HL-60 (cell line): Measurements from ENCODE around the gene OBP2A.

Source experiments
- DNase-seq, 2 experiments: peaks; one replicate each; pipeline ENCODE4 v3.0.0-alpha.2; 2010 to 2020; ENCODE audit warnings: low read depth in 1 of 2, low spot score in 1 of 2
- H3K27ac ChIP-seq: fragments of 250-450 bp; sonication (Bioruptor Pico); replicated peaks from 2 replicates; pipeline ENCODE4 v1.5.1; 2020; ENCODE audit warnings: mild to moderate bottlenecking, moderate library complexity
- H3K27me3 ChIP-seq: fragments of 250-450 bp; sonication (Bioruptor Pico); 2 replicates; pipeline ENCODE4 v1.5.1; 2021; ENCODE audit warnings: mild to moderate bottlenecking, moderate library complexity; ENCODE audit not compliant: insufficient read depth, poor library complexity, severe bottlenecking
- H3K4me3 ChIP-seq: replicated peaks from 2 replicates; pipeline ENCODE4 v1.5.1; 2011; ENCODE audit warnings: mild to moderate bottlenecking, control low read depth, low read length; ENCODE audit not compliant: insufficient read depth
- CTCF ChIP-seq: IDR thresholded peaks from one replicate; pipeline ENCODE4 v1.5.1; 2011; ENCODE audit warnings: low read length, control low read depth, inconsistent platforms; ENCODE audit not compliant: insufficient read depth
- GABPA ChIP-seq: IDR thresholded peaks from 2 replicates; pipeline ENCODE4 v1.6.1; 2012; ENCODE audit warnings: low read depth
- POLR2AphosphoS5 ChIP-seq: IDR thresholded peaks from 2 replicates; pipeline ENCODE4 v1.6.1; 2012; ENCODE audit warnings: low read depth
- SPI1 ChIP-seq: IDR thresholded peaks from 2 replicates; pipeline ENCODE4 v1.6.1; 2012; ENCODE audit warnings: low read depth, mild to moderate bottlenecking, borderline replicate concordance
- TF ChIP-seq, protein P1 (sequence below): IDR thresholded peaks from 2 replicates; pipeline ENCODE4 v1.6.1; 2012; ENCODE audit warnings: low read depth; ENCODE audit not compliant: insufficient replicate concordance

The OBP2A gene

GRCh38 chr9:135519179-135519971, 26.6 kb upstream of the OBP2A start:
- Histone ChIP-seq H3K27ac (no peak overlapping the region), H3K27me3 (peaks cover 2% of the 10 kb centered on the region)

GRCh38 chr9:135520916-135521607, 24.9 kb upstream of the OBP2A start, which contains the start of gene LCN1:
LCN1 (plus strand) TSS chr9:135521440; CDS start chr9:135521498, 58 bp downstream.
- Histone ChIP-seq H3K27ac (no peak within 1 kb of the TSS), H3K27me3 (peaks cover 2% of the 10 kb centered on the region), H3K4me3 (no peak within 1 kb of the TSS)
- TF ChIP-seq, protein P1, sequence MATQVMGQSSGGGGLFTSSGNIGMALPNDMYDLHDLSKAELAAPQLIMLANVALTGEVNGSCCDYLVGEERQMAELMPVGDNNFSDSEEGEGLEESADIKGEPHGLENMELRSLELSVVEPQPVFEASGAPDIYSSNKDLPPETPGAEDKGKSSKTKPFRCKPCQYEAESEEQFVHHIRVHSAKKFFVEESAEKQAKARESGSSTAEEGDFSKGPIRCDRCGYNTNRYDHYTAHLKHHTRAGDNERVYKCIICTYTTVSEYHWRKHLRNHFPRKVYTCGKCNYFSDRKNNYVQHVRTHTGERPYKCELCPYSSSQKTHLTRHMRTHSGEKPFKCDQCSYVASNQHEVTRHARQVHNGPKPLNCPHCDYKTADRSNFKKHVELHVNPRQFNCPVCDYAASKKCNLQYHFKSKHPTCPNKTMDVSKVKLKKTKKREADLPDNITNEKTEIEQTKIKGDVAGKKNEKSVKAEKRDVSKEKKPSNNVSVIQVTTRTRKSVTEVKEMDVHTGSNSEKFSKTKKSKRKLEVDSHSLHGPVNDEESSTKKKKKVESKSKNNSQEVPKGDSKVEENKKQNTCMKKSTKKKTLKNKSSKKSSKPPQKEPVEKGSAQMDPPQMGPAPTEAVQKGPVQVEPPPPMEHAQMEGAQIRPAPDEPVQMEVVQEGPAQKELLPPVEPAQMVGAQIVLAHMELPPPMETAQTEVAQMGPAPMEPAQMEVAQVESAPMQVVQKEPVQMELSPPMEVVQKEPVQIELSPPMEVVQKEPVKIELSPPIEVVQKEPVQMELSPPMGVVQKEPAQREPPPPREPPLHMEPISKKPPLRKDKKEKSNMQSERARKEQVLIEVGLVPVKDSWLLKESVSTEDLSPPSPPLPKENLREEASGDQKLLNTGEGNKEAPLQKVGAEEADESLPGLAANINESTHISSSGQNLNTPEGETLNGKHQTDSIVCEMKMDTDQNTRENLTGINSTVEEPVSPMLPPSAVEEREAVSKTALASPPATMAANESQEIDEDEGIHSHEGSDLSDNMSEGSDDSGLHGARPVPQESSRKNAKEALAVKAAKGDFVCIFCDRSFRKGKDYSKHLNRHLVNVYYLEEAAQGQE, result no peak
- TF ChIP-seq GABPA, result no peak
- no peak for TF ChIP-seq POLR2AphosphoS5
- TF ChIP-seq SPI1, result no peak
- no peak for TF ChIP-seq CTCF
- no peak for DNase-seq

More at GRCh38 chr9:135519179-135519971, 26.6 kb upstream of the OBP2A start:
- no peak for DNase-seq
- H3K4me3 ChIP-seq, result no peak overlapping the region
- TF ChIP-seq POLR2AphosphoS5, result no peak
- TF ChIP-seq SPI1, result no peak

DNA sequence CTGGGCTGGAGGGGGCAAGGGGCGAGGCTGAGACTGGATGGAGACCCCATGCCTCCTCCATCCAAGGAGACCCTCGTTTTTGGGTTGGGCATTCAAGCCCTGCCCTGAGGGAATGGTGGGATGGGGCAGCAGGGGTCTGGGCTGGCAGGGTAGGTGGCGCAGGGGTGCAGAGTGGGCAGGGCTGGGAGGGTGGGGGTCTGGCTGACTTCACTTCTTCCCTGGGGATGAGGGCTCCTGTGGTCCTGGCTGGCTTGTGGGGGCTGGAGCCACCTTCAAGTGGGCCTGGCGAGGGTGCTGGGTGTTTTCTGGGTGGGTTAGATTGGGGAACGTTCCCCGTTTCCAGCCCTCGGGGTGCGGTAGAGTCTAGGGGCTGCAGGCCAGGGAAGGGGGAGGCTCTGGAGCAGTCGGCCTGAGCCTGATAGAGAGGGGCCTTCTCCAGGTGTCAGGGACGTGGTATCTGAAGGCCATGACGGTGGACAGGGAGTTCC, 24.3 kb upstream of the OBP2A start:
- no peak for DNase-seq
- TF ChIP-seq, protein P1, result no peak
- TF ChIP-seq SPI1 (no peak), CTCF (no peak)
- H3K27me3 ChIP-seq, result peaks cover 2% of the 10 kb centered on the region
- no peak overlapping the region for H3K4me3 ChIP-seq
- H3K27ac ChIP-seq, result no peak overlapping the region

DNA sequence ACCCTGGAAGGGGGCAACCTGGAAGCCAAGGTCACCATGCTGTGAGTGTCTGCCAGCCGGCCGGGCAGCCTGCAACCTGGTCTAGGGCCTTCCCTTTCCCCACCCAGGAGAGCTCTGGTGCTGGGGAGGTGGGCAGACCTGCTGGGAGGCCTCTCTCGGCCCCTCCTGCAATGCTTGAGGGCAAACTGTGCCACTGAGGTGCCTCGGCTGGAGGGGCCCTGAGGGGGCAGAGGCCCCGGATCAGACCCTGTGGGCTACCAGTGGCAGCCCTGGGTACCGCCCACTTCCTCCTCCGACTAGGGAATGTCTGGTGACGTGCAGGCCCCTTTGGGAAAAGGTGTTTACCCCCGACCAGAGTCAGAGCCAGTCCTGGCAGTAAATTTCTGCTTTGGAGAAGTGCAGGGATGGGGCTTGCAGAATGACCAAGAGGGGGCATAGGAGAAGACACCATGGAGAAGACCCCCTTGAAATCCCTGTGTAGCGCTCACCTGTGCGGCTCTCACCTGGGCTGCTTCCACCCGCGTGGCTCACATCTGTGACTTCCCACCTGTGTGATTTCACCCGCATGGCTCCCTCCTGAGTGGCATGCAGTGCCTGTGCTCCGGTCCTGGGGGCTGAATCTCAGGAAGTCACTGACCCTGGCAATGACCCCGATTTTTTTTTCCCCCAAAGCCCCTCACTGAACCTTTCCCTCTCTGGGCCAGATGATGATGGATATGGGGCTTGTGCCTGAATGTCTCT, 23.6 kb upstream of the OBP2A start:
- TF ChIP-seq CTCF (no peak), GABPA (no peak), SPI1 (no peak), POLR2AphosphoS5 (no peak)
- TF ChIP-seq, protein P1, result no peak
- H3K4me3 ChIP-seq, result no peak overlapping the region
- DNase-seq, result no peak
- H3K27me3 ChIP-seq, result peaks cover 2% of the 10 kb centered on the region
- no peak overlapping the region for H3K27ac ChIP-seq
